IMR-90 (cell line): ENCODE data around the gene CC2D2A.

ENCODE experiments used
- CTCF ChIP-seq: conservative IDR thresholded peaks from 2 replicates; pipeline ENCODE4 v1.5.1; 2012; ENCODE audit warnings: mild to moderate bottlenecking, low read depth, low read length, improper control_type of control experiment
- POLR2A ChIP-seq: IDR thresholded peaks from 2 replicates; pipeline ENCODE4 v1.6.1; 2012; ENCODE audit warnings: mild to moderate bottlenecking, low read depth, low read length

GRCh38 chr4:15516494-15516893 lies 46.8 kb downstream of the CC2D2A start:
- no peak for TF ChIP-seq POLR2A
- TF ChIP-seq CTCF = no peak
